ENCODE data around the gene ADD1.

ADD1 gene

GRCh38 chr4:2836391-2836859 is 7.2 kb upstream of the ADD1 start:
- Histone ChIP-seq H3K27ac (ENCODE audit: low read depth, low read length) (no peak overlapping the region), H3K36me3 (ENCODE audit: control insufficient read depth, low read length) (no peaks in the 10 kb centered on the region)

GRCh38 chr4:2837110-2837903 is 6.3 kb upstream of the ADD1 start:
- Histone ChIP-seq H3K4me2 (ENCODE audit: low read length) (peak overlapping the region; percentile 75), H3K9me2 (replicated peaks; ENCODE audit: control insufficient read depth, low read length) (no peaks in the 10 kb centered on the region), H3K36me3 (ENCODE audit: control insufficient read depth, low read length) (no peaks in the 10 kb centered on the region), H4K20me1 (ENCODE audit: control insufficient read depth, insufficient read depth, low read depth, low read length) (peaks cover 16% of the 10 kb centered on the region; the same call in 1 of the 2 replicates), H3K4me3 (ENCODE audit: low read length) (peak overlapping the region; percentile 63), H3F3A (ENCODE audit: control insufficient read depth, insufficient read depth) (peaks cover 9% of the 10 kb centered on the region; the same call in 1 of the 2 replicates), H3K27me3 (ENCODE audit: control insufficient read depth, low read length) (peaks cover 13% of the 10 kb centered on the region), H3K9me3 (ENCODE audit: control insufficient read depth, insufficient read depth, low read length) (no peaks in the 10 kb centered on the region), H3K27ac (ENCODE audit: low read depth, low read length) (peak overlapping the region; percentile 38), H3K4me1 (ENCODE audit: control insufficient read depth, low read length) (peaks cover 60% of the 10 kb centered on the region), H3K79me2 (ENCODE audit: control insufficient read depth, low read length) (no peaks in the 10 kb centered on the region)
- no peak for TF ChIP-seq CTCF (IDR thresholded peaks at IDR 0.05; ENCODE audit: low read depth, low read length, poor library complexity, severe bottlenecking)
- no peak for TF ChIP-seq EZH2phosphoT487 (IDR thresholded peaks at IDR 0.05; ENCODE audit: borderline replicate concordance, low read length)

More at GRCh38 chr4:2836391-2836859, 7.2 kb upstream of the ADD1 start:
- no peak overlapping the region for H3K4me2 ChIP-seq (ENCODE audit: low read length)
- H3K27me3 ChIP-seq (ENCODE audit: control insufficient read depth, low read length): peaks cover 17% of the 10 kb centered on the region
- H3K4me3 ChIP-seq (ENCODE audit: low read length): no peak overlapping the region
- no peaks in the 10 kb centered on the region for H3K9me3 ChIP-seq (ENCODE audit: control insufficient read depth, insufficient read depth, low read length)
- TF ChIP-seq EZH2phosphoT487 (IDR thresholded peaks at IDR 0.05; ENCODE audit: borderline replicate concordance, low read length): no peak
- no peak for TF ChIP-seq CTCF (IDR thresholded peaks at IDR 0.05; ENCODE audit: low read depth, low read length, poor library complexity, severe bottlenecking)
- no peaks in the 10 kb centered on the region for H3K9me2 ChIP-seq (replicated peaks; ENCODE audit: control insufficient read depth, low read length)
- peaks cover 65% of the 10 kb centered on the region for H3K4me1 ChIP-seq (ENCODE audit: control insufficient read depth, low read length)
- peaks cover 16% of the 10 kb centered on the region; the same call in 1 of the 2 replicates for H4K20me1 ChIP-seq (ENCODE audit: control insufficient read depth, insufficient read depth, low read depth, low read length)
- H3F3A ChIP-seq (ENCODE audit: control insufficient read depth, insufficient read depth): peaks cover 9% of the 10 kb centered on the region; the same call in 1 of the 2 replicates
- H3K79me2 ChIP-seq (ENCODE audit: control insufficient read depth, low read length): no peaks in the 10 kb centered on the region

GRCh38 chr4:2837904-2838496 is 5.6 kb upstream of the ADD1 start:
- TF ChIP-seq EZH2phosphoT487 (IDR thresholded peaks at IDR 0.05; ENCODE audit: borderline replicate concordance, low read length) (no peak), CTCF (IDR thresholded peaks at IDR 0.05; ENCODE audit: low read depth, low read length, poor library complexity, severe bottlenecking) (no peak)
- Histone ChIP-seq H3K36me3 (ENCODE audit: control insufficient read depth, low read length) (no peaks in the 10 kb centered on the region), H3K27ac (ENCODE audit: low read depth, low read length) (peak overlapping the region; percentile 38), H4K20me1 (ENCODE audit: control insufficient read depth, insufficient read depth, low read depth, low read length) (peaks cover 16% of the 10 kb centered on the region; the same call in 1 of the 2 replicates), H3K4me1 (ENCODE audit: control insufficient read depth, low read length) (peaks cover 58% of the 10 kb centered on the region), H3K4me2 (ENCODE audit: low read length) (peak overlapping the region; percentile 75), H3K4me3 (ENCODE audit: low read length) (peak overlapping the region; percentile 63), H3K79me2 (ENCODE audit: control insufficient read depth, low read length) (no peaks in the 10 kb centered on the region), H3K9me2 (replicated peaks; ENCODE audit: control insufficient read depth, low read length) (no peaks in the 10 kb centered on the region), H3K9me3 (ENCODE audit: control insufficient read depth, insufficient read depth, low read length) (no peaks in the 10 kb centered on the region), H3K27me3 (ENCODE audit: control insufficient read depth, low read length) (peaks cover 7% of the 10 kb centered on the region), H3F3A (ENCODE audit: control insufficient read depth, insufficient read depth) (peaks cover 9% of the 10 kb centered on the region; the same call in 1 of the 2 replicates)

All from DOHH2 (cell line).